Stimulated activated CD4-positive, alpha-beta T cell treated with anti-CD3 and anti-CD28 coated beads, TNF-alpha, amount 100 ng/mL, for 48 hours (primary cell): ENCODE results near the gene PRDM16.

ENCODE experiments used
- DNase-seq, 3 donors: peaks; one replicate each; pipeline ENCODE4 v3.0.0-alpha.2; 2020; ENCODE audit warnings: low read depth in 3 of 3

The PRDM16 gene

GRCh38 chr1:3393987-3394920, 325.3 kb downstream of the PRDM16 start:
- DNase-seq = no peak

- no peak for DNase-seq
Observed at GRCh38 chr1:3396411-3396810, 327.4 kb downstream of the PRDM16 start.

GRCh38 chr1:3397311-3397710, 328.3 kb downstream of the PRDM16 start:
- no peak for DNase-seq

- no peak for DNase-seq
Observed at GRCh38 chr1:3398396-3399140, 329.6 kb downstream of the PRDM16 start.

GRCh38 chr1:3399732-3400131, 330.7 kb downstream of the PRDM16 start:
- no peak for DNase-seq

- no peak for DNase-seq
Observed at GRCh38 chr1:3401585-3402257, 332.7 kb downstream of the PRDM16 start.

- no peak for DNase-seq
Observed at GRCh38 chr1:3402258-3403010, 333.4 kb downstream of the PRDM16 start.

- DNase-seq = no peak
Observed at GRCh38 chr1:3403011-3403345, 334.0 kb downstream of the PRDM16 start.

GRCh38 chr1:3403388-3404231, 334.6 kb downstream of the PRDM16 start:
- no peak for DNase-seq

- DNase-seq = no peak
Observed at GRCh38 chr1:3404301-3404700, 335.3 kb downstream of the PRDM16 start.

- no peak for DNase-seq
Observed at GRCh38 chr1:3404801-3405200, 335.8 kb downstream of the PRDM16 start.

- DNase-seq = no peak
Observed at GRCh38 chr1:3405491-3405890, 336.5 kb downstream of the PRDM16 start.

GRCh38 chr1:3405974-3406867, 337.2 kb downstream of the PRDM16 start:
- DNase-seq = no peak

GRCh38 chr1:3407021-3407420, 338.0 kb downstream of the PRDM16 start:
- DNase-seq = no peak

- DNase-seq = no peak
Observed at GRCh38 chr1:3408751-3409266, 339.8 kb downstream of the PRDM16 start.

GRCh38 chr1:3409366-3410141, 340.6 kb downstream of the PRDM16 start:
- DNase-seq = no peak

- DNase-seq = no peak
Observed at GRCh38 chr1:3410142-3410925, 341.3 kb downstream of the PRDM16 start.

GRCh38 chr1:3411806-3412205, 342.8 kb downstream of the PRDM16 start:
- DNase-seq = no peak
